ENCODE data around the gene TEX11.

DNA sequence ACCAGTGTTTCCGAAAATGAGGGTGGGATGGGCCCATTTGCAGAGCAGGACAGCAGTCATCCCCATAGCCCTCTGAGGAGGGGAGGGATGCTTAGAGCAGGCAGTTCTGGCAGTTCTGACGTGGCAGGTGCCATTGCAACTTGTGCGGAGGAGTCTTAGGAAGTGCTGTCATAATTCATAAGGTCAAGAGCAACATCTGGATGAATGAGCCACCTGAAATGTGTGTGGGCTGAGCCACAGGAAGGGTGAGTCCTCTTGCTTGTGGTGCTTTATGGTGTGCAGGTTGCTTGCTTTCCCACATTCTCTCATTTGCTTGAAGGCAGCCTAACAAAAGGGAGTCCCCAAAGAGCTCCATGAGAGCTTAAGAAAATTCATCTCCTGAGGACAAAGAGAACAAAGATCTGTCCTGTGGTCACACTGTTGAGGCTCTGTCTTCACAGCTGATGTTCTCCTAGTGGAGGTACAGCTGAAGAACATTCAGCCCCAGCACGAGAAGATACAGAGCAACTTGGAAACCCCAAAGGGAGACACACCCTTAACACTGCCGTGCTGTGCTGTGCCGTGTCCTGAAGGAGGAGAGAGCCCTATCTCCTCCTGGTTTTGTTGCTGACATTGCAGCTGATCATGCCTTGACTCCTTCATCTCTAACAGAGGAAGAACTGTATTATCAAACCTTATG is 403.6 kb downstream of the TEX11 start:
- TF ChIP-seq POLR2AphosphoS5 (IDR thresholded peaks at IDR 0.05) (no peak), EP300 (IDR thresholded peaks at IDR 0.05) (no peak), POLR2A (IDR thresholded peaks at IDR 0.05) (no peak)

All from suprapubic skin (tissue), 4 donors.